ENCODE data around the gene HSH2D.

GRCh38 chr19:16170134-16170533 lies 26.6 kb downstream of the HSH2D start:
- TF ChIP-seq, protein P1, sequence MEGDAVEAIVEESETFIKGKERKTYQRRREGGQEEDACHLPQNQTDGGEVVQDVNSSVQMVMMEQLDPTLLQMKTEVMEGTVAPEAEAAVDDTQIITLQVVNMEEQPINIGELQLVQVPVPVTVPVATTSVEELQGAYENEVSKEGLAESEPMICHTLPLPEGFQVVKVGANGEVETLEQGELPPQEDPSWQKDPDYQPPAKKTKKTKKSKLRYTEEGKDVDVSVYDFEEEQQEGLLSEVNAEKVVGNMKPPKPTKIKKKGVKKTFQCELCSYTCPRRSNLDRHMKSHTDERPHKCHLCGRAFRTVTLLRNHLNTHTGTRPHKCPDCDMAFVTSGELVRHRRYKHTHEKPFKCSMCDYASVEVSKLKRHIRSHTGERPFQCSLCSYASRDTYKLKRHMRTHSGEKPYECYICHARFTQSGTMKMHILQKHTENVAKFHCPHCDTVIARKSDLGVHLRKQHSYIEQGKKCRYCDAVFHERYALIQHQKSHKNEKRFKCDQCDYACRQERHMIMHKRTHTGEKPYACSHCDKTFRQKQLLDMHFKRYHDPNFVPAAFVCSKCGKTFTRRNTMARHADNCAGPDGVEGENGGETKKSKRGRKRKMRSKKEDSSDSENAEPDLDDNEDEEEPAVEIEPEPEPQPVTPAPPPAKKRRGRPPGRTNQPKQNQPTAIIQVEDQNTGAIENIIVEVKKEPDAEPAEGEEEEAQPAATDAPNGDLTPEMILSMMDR (CRISPR knock-in tag; IDR thresholded peaks at IDR 0.05), result no peak
- TF ChIP-seq, protein P2, sequence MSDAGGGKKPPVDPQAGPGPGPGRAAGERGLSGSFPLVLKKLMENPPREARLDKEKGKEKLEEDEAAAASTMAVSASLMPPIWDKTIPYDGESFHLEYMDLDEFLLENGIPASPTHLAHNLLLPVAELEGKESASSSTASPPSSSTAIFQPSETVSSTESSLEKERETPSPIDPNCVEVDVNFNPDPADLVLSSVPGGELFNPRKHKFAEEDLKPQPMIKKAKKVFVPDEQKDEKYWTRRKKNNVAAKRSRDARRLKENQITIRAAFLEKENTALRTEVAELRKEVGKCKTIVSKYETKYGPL (CRISPR knock-in tag; IDR thresholded peaks at IDR 0.05), result no peak
- TF ChIP-seq HNRNPH1 (optimal IDR thresholded peaks at IDR 0.05; ENCODE audit: low read depth, low read length) (no peak), ZNF20 (CRISPR knock-in tag; IDR thresholded peaks at IDR 0.05) (no peak), KDM5A (IDR thresholded peaks at IDR 0.05; ENCODE audit: borderline replicate concordance, low read length) (no peak), ZBTB8A (CRISPR knock-in tag; IDR thresholded peaks at IDR 0.05; ENCODE audit: borderline replicate concordance, low read depth) (no peak), GABPA (IDR thresholded peaks at IDR 0.05; ENCODE audit: low read depth, low read length) (no peak), GABPA (CRISPR knock-in tag; IDR thresholded peaks at IDR 0.05; ENCODE audit: low read depth) (no peak), ZNF879 (CRISPR knock-in tag; IDR thresholded peaks at IDR 0.05) (no peak), KDM1A (CRISPR knock-in tag; IDR thresholded peaks at IDR 0.05) (no peak), ARID3A (IDR thresholded peaks at IDR 0.05; ENCODE audit: low read depth, low read length) (no peak), MYNN (CRISPR knock-in tag; IDR thresholded peaks at IDR 0.05; ENCODE audit: low read depth) (no peak)
- TF ChIP-seq, protein P3, sequence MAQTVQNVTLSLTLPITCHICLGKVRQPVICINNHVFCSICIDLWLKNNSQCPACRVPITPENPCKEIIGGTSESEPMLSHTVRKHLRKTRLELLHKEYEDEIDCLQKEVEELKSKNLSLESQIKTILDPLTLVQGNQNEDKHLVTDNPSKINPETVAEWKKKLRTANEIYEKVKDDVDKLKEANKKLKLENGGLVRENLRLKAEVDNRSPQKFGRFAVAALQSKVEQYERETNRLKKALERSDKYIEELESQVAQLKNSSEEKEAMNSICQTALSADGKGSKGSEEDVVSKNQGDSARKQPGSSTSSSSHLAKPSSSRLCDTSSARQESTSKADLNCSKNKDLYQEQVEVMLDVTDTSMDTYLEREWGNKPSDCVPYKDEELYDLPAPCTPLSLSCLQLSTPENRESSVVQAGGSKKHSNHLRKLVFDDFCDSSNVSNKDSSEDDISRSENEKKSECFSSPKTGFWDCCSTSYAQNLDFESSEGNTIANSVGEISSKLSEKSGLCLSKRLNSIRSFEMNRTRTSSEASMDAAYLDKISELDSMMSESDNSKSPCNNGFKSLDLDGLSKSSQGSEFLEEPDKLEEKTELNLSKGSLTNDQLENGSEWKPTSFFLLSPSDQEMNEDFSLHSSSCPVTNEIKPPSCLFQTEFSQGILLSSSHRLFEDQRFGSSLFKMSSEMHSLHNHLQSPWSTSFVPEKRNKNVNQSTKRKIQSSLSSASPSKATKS (CRISPR knock-in tag; IDR thresholded peaks at IDR 0.05), result no peak
